HuH-7.5 (cell line): Measurements from ENCODE around the gene SYK.
"Not testable (repeated sequence)": the region's sequence is repeated elsewhere in the genome, so short reads cannot be mapped to it uniquely, and the experiment has no call there.

Experiments used
- DNase-seq: peaks from one replicate; pipeline ENCODE4 v3.0.0; 2011; ENCODE audit warnings: low spot score

The SYK gene

DNA sequence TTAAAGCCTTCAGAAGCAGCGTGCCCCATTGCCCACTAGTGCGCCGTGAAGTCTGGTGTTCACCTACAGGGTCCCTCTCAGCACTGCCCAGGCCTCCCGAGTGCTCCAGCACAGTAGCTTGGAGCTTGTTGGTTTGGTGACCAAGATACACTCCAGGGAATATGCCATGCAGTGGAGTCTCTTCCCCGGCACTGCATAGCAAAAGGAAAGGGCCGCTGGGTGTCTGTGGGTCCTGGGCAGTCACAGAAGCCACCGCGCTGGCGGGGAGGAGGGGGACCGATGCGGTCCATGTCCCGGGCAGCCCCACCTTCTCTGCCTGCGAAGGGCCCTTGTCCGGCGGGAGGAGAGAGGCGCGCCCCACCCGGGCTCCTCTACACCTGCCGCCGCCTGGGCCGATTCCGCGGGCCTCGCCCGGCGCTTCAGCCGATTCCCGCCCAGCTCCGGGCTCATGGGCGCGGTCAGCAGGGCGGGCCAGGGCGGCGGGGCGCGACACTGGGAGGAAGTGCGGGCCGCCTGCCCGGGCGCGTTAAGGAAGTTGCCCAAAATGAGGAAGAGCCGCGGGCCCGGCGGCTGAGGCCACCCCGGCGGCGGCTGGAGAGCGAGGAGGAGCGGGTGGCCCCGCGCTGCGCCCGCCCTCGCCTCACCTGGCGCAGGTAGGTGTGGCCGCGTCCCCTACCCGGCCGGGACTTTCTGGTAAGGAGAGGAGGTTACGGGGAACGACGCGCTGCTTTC, at the start of gene SYK:
TSS of gene SYK (plus strand) at position 579 of the 732 bp plus-strand sequence. CDS start 42,080 bp downstream, outside the sequence.
- DNase-seq: no peak

DNA sequence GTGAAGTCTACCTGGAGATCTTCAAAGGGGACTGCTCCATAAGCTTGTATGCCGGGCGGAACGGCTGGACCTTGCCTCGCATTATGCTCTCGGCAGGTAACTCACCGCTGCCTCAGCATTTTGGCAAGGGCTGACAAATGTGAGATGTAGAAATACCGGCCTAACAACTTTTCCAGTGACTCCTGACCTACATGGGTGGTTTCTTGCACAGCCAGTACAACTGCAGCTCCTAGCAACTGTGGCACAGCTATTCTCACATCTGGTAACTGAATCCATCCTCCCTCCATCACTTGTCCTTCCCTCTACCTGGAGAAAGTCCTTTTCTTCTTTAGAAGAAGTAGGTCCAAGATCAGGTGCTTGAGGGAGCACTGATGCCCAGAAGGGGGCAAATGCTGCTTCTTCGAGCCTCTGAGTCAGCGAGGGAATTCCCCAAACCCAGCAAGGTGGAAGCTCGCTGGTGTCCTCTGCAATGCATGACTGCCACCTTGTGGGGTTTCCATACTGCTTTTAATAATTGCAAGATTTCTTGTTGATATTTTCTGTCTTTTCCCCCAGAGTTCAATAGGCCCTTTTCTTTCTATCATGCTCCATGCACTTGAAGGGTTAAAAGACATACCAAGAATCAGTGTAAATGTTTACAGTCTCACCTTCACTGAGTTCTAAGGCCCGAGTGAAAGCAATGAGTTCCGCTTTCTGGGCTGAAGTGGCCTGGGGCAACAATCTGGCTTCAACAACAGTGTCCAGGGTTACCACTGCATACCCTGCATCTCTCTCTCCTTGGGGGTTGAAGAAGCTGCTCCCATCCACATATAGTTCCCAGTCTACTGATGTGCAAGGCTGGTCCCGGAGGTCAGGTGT, 45.9 kb upstream of the SYK start:
- not testable (repeated sequence) for DNase-seq

DNA sequence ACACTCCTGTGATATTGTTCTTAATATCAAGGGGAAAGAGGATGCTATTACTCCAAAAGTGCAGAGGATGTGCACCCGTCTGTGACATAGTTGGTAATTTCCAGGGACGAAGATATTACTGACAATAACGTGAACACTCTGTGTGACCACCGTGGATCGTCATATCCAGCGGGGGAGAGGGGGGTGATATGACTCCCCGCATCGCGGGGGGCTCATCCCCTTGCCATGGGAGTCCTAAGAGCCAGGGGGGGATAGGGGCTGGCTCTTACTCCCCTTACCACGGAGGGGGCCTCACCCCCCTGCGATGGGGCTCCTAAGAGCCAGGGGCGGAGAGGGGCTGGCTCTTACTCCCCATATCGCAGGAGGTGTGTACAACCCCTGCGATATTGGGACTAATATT, 41.0 kb upstream of the SYK start:
- DNase-seq: not testable (repeated sequence)

DNA sequence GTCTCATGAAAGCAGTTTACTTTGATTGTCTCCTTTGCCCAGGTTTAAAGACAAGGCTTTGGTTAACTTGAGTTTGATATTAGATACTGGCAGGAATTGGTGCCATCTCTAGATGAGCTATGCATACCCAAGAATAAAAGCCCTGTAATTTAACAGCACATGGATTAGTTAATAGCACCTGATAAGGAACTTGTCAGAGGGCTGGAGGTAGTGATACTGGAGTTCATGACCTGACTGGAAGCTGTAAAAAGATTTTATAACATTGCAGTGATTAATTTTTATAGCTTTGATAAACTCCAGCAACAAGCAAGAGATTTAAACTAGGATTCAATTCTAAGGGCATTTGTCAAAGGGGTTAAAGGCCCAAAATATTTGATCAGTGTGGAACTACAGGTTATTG, 34.9 kb upstream of the SYK start:
- no peak for DNase-seq

DNA sequence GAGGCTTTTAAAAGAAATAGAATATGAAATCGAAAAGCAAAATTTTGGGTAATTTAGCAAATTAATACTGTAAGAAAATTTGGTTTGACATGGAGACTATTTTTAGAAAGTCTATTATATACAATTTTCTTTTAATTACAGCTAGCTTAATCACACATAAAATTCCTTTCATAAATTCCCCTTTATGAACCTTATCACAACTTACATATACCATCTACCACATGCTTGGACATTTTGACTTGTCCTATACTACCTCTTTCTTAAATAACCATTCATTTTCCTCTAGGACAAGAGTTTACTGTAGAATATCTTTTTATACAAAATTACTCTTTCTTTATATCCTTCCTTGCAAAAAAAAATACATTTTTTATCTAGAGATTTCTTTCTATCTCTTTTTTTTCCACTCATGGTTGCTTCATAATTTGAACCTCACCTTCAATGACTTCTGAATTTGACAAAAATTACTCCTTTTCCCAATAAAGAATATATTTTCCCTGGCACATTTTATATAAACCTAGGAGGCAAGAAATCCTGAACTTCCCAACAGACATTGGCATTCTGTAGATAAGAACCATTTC, 34.0 kb upstream of the SYK start:
- DNase-seq: no peak

DNA sequence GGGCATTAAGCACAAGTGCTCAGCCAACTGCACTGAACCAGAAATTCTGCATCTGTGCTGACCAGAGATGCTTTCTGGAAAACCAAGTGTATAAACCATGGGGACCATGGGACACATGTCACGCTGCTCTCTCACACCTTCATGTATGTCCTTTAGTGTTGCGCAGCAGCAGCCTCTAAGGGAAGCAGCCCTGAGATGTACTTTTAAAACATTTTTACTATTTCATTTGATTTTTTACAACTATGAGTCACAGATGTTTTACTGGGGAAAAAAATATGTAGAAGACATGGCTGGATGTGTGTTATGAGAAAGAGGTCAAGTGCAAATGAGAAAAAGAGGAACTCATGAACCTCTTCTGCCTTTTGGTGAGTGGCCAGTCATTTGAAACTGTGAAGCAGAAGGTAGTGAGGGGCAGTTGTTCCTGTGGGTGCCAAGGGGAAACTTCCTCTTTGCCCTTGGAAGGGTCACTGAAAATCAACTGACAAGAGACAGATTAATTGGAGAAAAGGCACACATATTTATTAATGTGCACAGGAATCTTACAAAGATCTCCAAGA, 31.4 kb upstream of the SYK start:
- DNase-seq: no peak

DNA sequence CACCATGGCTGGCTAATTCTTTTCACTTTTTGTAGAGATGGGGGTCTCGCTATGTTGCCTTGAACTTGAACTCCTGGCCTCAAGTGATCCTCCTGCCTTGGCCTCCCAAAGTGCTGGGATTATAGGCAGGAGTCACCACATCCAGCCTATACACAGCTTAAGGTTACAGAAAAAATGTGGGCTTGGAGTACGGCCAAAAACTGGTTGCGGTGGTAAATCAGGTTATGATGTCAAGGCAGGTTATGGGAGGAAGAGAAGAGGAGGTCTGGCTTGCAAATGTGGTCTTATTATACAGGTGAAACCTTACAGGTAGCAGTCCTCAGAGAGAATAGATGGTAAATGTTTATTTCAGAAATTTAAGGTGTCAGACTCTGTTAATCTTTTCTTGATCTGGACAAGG, 30.7 kb upstream of the SYK start:
- DNase-seq: no peak

DNA sequence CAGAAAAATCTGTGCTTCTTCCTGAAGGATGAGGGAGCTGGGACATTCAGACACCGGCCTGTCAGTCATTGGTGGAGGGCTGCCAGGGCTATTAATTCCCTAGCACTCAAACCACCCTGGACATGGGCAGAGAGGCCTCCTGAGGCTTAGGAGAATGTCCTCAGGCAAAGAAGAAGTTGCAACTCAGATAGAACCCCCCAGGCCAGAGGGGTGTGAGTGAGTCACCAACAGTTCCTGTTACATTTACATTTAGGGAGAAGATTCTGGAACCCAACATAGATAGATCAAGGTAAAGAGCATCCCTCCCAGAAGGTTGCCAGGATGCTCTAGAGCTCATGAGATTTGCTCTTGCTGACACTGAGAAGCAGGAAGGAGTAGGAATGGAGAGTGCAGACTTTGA, 29.2 kb upstream of the SYK start:
- DNase-seq: no peak

DNA sequence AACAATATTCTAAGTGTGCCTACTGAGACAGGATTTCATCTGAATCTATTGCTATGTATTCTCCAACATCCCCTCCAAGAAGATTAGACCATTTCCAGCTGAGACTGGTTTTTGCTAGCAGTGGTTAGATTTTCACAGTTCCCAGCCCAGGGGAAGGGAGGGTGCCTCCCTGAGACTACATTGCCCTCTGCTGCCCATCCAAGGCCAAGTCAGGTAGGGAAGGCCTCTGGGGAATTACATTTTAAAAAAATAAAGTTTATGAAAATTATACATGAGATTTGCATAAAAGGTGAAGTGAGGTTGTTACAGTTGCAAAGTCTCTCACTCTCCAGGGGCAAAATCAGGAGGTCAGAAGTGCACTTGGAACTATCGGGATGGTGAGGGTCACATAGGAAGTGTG, 28.0 kb upstream of the SYK start:
- DNase-seq: no peak

DNA sequence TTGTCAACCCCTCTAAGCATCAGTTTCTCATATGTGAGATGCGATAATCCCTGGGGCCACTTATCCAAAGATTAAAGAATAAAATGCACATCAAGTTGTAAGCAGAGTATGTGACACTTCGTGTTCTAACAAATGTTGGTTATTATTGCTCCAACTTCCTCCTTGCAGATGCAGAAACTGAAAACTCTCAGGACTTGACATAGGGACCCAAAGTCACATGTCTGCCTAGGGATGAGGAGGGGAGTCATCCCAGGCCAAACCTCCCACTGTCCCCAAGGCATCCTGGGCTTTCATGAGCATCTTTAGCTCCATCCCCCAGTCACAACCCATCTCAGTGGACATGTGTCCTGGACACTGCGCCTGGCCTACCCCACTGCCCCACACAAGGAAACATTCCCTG, 27.5 kb upstream of the SYK start:
- no peak for DNase-seq

DNA sequence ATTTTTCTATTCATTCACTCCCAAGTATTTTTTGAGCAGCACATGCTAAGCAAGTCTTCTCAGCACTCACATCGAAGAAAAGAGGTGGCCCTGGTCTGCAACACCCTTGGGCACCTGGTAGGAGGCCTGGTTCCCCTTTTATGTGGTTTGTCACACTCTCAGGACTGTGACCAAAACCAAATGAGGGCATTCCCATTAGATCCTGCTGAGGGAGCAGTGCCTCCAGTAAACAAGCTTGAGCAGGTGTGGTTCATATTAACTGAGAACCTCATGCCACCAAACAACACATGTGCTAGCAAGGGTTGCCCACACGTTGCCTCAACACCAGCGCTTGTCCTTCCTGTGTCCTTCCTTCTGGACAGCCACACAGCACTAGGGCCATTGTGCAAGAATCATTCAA, 26.9 kb upstream of the SYK start:
- no peak for DNase-seq

DNA sequence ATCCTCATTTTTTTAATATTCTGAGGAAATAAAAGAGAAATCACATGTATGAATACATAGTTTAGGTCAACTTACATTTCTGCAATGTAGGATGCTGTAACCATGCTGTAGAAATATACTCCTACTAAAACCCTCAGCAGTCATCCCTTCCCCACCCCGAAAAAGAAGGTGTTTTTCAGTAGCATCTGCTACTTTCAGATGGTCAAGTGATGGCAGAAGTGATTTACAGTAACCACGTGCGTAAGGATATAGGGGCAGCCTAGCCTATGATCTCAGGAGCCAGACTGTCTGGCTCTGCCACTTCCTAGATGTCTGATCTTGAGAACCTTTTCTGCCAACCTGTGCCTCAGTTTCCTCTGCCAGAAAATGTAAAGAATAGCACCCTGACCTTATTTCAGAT, 26.0 kb upstream of the SYK start:
- DNase-seq: no peak

DNA sequence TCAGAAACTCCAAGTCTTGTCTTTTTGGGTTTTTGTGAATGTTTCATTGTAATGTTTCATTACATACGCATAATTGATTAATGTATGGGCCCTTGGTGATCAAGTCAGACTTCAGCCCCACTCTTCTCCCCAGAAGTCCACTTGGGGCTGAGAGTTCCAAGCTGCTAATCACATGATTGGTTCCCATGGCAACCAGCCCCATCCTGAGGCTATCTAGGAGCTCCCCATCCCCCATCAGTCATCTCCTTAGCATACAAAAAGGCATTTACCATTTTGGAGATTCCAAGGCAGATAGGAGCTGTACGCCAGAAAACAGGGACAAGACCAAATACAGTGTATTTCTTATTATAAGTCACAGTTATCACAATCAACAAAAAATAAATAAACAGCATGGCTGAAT, 22.9 kb upstream of the SYK start:
- DNase-seq: no peak

DNA sequence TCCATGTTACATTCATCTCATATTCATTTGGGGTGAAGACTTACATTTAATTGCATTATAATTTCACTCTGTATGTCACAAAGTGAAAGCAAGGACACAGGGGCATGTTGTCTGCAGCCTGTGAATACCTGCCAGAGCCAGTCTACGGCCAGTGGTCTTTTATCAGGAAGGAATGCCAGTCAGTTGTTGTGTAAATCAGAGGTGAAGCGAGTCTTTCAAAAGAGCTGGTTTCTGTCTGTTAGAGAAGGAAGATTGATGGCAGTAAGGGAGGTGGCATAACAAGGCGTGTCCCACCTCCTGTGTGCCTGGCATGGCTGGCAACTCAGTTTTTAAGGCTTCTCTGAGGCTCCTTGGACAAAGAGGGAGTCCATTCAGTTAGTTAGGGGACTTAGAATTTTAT, 18.1 kb upstream of the SYK start:
- no peak for DNase-seq

DNA sequence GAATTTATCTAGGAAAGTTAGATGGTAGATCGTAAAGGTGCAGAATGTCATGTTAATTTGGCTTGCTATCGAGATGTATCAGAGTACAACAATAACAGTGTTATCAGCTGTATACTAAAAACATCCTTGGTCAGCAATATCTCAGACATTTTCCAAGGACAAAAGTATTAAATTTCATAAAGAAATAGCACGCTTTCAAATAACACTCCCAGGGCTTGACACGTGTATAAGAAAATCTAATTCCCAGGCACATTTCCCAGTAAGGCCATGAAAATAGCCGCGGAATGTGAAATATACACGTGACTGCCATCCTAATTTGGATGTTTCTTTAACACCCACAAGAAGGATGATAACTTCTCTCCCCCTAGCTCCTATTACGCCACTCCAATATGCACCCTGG, 17.7 kb upstream of the SYK start:
- no peak for DNase-seq

DNA sequence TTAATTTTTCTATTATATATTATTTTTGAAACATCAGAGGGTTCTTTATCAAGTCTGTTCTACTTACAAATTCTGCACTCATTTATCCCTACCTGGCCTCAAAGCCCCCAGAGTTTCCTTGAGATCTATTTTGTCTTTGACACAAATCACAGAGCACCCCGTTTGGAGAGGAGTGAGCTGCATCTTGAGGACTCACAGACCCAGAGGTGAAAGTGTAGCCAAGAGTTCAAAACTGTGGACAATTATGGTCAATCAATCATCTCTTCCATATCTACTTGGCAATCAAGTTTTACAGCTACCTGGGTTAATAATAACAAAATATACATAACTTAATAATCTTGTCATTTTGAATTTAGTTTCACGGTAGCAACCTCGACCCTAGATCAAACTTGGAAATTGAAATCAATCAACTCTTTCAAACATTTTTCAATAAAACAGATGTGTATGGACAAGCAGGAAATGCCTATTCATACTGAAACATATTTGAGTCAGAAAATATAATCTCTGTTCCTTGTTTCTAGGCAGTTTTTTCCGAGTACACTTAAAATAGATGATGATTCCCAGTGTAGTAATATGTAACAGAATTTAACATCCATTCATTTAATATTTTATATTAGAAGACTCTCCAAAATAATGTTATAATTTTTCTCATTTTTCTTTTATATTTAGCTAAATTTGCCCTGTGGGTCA, 13.7 kb upstream of the SYK start:
- DNase-seq: no peak

DNA sequence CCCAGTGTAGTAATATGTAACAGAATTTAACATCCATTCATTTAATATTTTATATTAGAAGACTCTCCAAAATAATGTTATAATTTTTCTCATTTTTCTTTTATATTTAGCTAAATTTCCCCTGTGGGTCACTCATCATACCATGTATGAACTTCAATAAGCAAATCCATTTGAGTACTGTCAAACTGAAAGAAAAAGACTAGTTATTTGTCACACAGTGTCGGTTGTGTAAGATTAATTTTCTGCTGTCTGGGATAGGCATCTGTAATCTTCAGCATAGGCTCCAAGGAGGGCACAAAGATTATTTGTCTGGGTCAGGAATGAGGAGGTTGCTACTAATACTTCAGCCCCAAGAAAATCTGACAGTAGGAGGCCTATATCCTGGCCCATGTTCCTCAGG, 13.1 kb upstream of the SYK start:
- not testable (repeated sequence) for DNase-seq

DNA sequence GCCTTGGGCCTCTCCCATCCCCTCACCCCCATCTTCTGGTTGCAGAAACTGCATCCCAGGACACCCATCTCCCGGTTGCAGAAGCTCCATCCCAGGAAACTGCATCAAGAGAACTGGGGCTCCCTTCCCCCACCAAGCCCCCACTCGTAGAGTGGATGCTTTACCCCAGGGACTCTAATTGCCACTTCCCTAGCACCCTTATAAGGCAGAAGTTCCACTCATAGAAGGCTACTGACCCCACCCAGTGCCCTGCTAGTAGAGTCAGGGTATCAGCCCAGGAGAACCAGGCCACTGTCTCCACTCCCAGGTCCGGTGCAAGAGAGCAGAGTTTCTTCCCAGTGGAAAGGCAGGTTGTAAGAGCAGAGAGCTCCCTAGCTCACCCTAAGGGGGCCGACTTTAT, 12.2 kb upstream of the SYK start:
- DNase-seq: no peak

DNA sequence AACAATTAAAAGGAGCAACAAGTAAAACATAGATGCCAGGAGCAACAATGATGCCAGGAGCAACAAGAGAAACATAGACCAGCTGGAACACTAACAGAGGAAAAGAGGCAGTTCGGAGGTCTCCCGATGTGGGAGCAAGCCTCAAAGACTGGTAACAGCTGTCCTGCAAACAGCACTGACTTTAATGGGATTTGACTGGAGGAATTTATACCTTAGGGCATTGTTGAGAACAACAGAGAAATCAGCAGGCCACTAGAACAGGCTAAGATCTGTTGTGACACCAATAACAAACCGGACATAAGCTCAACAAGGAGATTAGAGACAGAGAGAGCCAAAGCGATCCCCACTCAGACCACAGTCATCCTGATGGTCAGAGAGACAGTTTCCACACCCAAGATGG, 11.8 kb upstream of the SYK start:
- no peak for DNase-seq

DNA sequence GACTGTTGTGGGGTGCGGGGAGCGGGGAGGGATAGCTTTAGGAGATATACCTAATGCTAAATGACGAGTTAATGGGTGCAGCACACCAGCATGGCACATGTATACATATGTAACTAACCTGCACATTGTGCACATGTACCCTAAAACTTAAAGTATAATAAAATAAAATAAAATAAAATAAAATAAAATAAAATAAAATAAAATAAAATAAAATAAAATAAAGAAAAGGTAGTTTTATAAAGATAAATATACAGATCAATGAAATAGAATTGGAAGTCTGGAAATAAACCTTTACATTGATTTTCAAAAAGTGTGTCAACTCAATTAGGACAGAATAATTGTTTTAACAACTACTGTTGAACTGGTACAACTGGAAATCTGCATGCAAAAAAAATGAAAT, 8.6 kb upstream of the SYK start:
- not testable (repeated sequence) for DNase-seq

DNA sequence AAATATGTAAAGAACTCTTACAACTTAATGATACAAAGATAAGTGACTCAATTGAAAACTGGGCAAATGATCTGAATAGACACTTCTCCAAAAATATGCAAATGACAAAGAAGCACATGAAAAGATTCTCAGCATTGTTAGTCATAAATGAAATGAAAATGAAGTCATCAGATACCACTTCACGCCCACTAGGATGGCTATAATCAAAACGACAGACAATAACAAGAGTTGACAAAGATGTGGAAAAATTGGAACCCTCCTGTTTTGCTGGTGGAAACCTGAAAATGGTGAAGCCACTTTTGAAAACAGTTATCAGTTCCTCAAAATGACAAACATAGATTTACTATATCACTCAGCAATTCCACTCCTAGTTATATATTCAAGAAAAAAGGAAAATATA, 7.9 kb upstream of the SYK start:
- no peak for DNase-seq

DNA sequence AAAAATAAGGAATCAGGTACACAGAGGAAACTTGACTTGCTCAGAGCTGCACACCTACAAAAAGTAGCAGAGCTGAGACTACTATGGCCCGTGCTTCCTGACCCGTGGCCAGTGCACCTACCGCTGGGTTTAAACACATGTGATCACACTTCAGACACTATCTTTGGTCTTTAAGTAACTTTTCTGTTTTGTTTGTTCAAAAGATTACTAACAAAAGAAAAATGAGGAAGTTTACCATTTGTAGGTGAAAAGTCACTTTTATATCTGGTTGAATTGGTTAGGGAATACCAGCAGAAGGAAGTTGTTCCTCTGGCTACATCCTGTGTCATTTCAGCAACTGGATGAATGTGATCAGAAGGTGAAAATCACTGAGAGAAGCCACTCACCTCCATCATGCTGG, 6.5 kb upstream of the SYK start:
- DNase-seq: no peak
